ENCODE measurements around the gene PDXK. TPM values are rescaled to one million over a fixed set of nuclear protein-coding genes. Genes with fewer than 3 reads are reported as not detected.

PDXK gene
- total and polyA plus RNA-seq, 2 of the 13 experiments (the other 11 are each of a cell fraction or from before 2014, with no cell fraction given): 114 to 184 TPM

DNA sequence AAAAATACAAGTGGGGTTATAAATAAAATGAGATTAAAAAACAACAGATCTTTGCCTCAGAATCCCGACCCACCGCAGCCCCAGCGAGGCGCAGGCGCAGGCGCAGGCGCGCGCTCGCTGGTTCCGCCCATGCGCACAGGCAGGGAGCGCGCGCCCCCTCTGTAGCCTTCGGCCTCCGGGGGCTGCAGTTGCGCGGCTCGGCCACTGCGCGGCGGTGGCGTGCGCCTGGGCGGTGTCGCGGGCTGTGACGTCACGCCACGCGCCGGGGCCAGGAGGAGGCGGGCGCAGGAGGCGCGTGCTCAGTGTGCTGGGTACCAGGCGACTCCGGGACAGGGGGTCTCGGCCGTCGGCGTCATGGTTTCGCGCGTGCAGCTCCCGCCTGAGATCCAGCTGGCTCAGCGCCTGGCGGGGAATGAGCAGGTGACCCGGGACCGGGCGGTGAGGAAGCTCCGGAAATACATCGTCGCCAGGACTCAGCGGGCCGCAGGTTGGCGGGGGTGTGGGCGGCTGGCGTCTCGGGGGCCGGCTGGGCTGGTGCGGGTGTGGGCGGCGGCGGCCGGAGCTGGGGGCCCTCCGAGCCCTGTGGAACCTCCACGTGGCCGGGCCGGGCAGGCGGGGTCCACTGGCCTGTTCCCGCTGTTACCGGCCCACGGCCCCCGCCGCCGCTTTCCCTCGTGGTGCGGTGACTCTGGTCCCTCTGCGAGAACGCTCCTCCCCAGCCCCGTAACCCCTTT lies 70.5 kb downstream of the PDXK start, which contains the start of gene RRP1 (continued):
- TF ChIP-seq, protein P1, sequence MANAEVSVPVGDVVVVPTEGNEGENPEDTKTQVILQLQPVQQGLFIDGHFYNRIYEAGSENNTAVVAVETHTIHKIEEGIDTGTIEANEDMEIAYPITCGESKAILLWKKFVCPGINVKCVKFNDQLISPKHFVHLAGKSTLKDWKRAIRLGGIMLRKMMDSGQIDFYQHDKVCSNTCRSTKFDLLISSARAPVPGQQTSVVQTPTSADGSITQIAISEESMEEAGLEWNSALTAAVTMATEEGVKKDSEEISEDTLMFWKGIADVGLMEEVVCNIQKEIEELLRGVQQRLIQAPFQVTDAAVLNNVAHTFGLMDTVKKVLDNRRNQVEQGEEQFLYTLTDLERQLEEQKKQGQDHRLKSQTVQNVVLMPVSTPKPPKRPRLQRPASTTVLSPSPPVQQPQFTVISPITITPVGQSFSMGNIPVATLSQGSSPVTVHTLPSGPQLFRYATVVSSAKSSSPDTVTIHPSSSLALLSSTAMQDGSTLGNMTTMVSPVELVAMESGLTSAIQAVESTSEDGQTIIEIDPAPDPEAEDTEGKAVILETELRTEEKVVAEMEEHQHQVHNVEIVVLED (CRISPR knock-in tag; IDR thresholded peaks at IDR 0.05; ENCODE audit: borderline replicate concordance): peak; percentile 66; the same call in 1 of the 2 replicates
- peak; percentile 44 for TF ChIP-seq ZNF274 (CRISPR knock-in tag; IDR thresholded peaks at IDR 0.05)
- TF ChIP-seq RFX5 (IDR thresholded peaks at IDR 0.05; ENCODE audit: low read depth, low read length): peak; percentile 80
- peak; percentile 92 for TF ChIP-seq PHF20 (CRISPR knock-in tag; IDR thresholded peaks at IDR 0.05)
- TF ChIP-seq NFRKB (IDR thresholded peaks at IDR 0.05): no peak
- peak; percentile 64; the same call in 1 of the 2 replicates for TF ChIP-seq RNF2 (conservative IDR thresholded peaks at IDR 0.05; ENCODE audit: low read depth)
- no peak for TF ChIP-seq ARID2 (CRISPR knock-in tag; IDR thresholded peaks at IDR 0.05; ENCODE audit: borderline replicate concordance)
- no peak; the same call in 1 of the 2 replicates for TF ChIP-seq ZNF446 (CRISPR knock-in tag; IDR thresholded peaks at IDR 0.05)
- TF ChIP-seq, protein P2, sequence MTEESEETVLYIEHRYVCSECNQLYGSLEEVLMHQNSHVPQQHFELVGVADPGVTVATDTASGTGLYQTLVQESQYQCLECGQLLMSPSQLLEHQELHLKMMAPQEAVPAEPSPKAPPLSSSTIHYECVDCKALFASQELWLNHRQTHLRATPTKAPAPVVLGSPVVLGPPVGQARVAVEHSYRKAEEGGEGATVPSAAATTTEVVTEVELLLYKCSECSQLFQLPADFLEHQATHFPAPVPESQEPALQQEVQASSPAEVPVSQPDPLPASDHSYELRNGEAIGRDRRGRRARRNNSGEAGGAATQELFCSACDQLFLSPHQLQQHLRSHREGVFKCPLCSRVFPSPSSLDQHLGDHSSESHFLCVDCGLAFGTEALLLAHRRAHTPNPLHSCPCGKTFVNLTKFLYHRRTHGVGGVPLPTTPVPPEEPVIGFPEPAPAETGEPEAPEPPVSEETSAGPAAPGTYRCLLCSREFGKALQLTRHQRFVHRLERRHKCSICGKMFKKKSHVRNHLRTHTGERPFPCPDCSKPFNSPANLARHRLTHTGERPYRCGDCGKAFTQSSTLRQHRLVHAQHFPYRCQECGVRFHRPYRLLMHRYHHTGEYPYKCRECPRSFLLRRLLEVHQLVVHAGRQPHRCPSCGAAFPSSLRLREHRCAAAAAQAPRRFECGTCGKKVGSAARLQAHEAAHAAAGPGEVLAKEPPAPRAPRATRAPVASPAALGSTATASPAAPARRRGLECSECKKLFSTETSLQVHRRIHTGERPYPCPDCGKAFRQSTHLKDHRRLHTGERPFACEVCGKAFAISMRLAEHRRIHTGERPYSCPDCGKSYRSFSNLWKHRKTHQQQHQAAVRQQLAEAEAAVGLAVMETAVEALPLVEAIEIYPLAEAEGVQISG (CRISPR knock-in tag; IDR thresholded peaks at IDR 0.05): peak; percentile 93
- TF ChIP-seq, protein P3, sequence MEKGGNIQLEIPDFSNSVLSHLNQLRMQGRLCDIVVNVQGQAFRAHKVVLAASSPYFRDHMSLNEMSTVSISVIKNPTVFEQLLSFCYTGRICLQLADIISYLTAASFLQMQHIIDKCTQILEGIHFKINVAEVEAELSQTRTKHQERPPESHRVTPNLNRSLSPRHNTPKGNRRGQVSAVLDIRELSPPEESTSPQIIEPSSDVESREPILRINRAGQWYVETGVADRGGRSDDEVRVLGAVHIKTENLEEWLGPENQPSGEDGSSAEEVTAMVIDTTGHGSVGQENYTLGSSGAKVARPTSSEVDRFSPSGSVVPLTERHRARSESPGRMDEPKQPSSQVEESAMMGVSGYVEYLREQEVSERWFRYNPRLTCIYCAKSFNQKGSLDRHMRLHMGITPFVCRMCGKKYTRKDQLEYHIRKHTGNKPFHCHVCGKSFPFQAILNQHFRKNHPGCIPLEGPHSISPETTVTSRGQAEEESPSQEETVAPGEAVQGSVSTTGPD (CRISPR knock-in tag; IDR thresholded peaks at IDR 0.05): no peak
- TF ChIP-seq PCBP1 (IDR thresholded peaks at IDR 0.05; ENCODE audit: borderline replicate concordance, low read depth, low read length): no peak
- TF ChIP-seq ZNF607 (CRISPR knock-in tag; IDR thresholded peaks at IDR 0.05; ENCODE audit: borderline replicate concordance): peak; percentile 91
- no peak for TF ChIP-seq CHCHD3 (CRISPR knock-in tag; IDR thresholded peaks at IDR 0.05)
- TF ChIP-seq, protein P4, sequence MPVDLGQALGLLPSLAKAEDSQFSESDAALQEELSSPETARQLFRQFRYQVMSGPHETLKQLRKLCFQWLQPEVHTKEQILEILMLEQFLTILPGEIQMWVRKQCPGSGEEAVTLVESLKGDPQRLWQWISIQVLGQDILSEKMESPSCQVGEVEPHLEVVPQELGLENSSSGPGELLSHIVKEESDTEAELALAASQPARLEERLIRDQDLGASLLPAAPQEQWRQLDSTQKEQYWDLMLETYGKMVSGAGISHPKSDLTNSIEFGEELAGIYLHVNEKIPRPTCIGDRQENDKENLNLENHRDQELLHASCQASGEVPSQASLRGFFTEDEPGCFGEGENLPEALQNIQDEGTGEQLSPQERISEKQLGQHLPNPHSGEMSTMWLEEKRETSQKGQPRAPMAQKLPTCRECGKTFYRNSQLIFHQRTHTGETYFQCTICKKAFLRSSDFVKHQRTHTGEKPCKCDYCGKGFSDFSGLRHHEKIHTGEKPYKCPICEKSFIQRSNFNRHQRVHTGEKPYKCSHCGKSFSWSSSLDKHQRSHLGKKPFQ (CRISPR knock-in tag; IDR thresholded peaks at IDR 0.05; ENCODE audit: insufficient replicate concordance): peak; percentile 62
- peak; percentile 59; the same call in 1 of the 2 replicates for TF ChIP-seq ZNF788 (CRISPR knock-in tag; IDR thresholded peaks at IDR 0.05; ENCODE audit: borderline replicate concordance)
- peak; percentile 43; the same call in 1 of the 2 replicates for TF ChIP-seq ZNF792 (CRISPR knock-in tag; IDR thresholded peaks at IDR 0.05)
- TF ChIP-seq, protein P5, sequence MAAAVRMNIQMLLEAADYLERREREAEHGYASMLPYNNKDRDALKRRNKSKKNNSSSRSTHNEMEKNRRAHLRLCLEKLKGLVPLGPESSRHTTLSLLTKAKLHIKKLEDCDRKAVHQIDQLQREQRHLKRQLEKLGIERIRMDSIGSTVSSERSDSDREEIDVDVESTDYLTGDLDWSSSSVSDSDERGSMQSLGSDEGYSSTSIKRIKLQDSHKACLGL (CRISPR knock-in tag; IDR thresholded peaks at IDR 0.05): peak; percentile 92; the same call in 1 of the 2 replicates
- peak; percentile 59 for TF ChIP-seq SKI (IDR thresholded peaks at IDR 0.05; ENCODE audit: partially characterized antibody)
- TF ChIP-seq ZNF317 (CRISPR knock-in tag; IDR thresholded peaks at IDR 0.05): no peak; the same call in 1 of the 2 replicates
- TF ChIP-seq ZFP36L1 (CRISPR knock-in tag; IDR thresholded peaks at IDR 0.05): 0 out of 2 replicates have a peak, but pooled peaks have one; percentile 55

Data from HepG2 (cell line).